Right renal pelvis (tissue), 4 donors: ENCODE results near the gene LMTK2. TPM values are rescaled to one million over a fixed set of nuclear protein-coding genes. Genes with fewer than 3 reads are reported as not detected.

ENCODE experiments used
- DNase-seq, 4 donors: peaks; one replicate each; pipeline ENCODE4 v3.0.0-alpha.2; 2013; ENCODE audit warnings: low read depth in 4 of 4, low spot score in 3 of 4, missing footprints in 1 of 4
- polyA plus RNA-seq, 4 donors: library from polyadenylated mRNA; unstranded; fragments of 120-200 nt; gene quantifications; one replicate each; pipeline ENCODE4 v1.2.1, GENCODE V29; 2013; ENCODE audit not compliant: insufficient read length in 4 of 4

LMTK2 gene
- polyA plus RNA-seq, 4 donors: 13.6 to 14.8 (median 14.4) TPM

- no peak for DNase-seq
Measured at GRCh38 chr7:98171449-98171848, 64.8 kb downstream of the LMTK2 start.

GRCh38 chr7:98174334-98175259, 67.9 kb downstream of the LMTK2 start:
- no peak for DNase-seq

- no peak for DNase-seq
Measured at GRCh38 chr7:98175260-98175940, 68.7 kb downstream of the LMTK2 start.

- no peak for DNase-seq
Measured at GRCh38 chr7:98177553-98177952, 70.9 kb downstream of the LMTK2 start.

DNA sequence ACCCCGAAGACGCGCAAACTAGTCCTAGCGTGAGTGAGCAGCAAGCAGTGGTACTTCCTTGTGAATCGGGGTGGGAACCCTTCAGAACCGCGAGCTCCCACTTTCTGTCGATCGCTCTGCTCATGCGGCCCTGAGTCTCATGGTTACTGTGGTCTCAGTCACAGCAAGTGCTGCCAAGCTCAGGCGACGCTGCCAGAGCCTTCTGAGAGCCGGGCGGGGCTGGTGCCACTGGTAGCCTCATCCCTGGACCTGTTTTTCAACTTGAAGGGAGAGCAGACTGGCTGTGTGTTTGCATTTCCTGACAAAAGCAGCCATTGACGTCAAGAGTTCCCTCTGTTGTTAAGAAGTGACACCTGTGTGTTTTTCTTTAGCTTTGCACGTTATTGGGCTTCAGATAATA, 71.7 kb downstream of the LMTK2 start:
- DNase-seq: no peak

DNA sequence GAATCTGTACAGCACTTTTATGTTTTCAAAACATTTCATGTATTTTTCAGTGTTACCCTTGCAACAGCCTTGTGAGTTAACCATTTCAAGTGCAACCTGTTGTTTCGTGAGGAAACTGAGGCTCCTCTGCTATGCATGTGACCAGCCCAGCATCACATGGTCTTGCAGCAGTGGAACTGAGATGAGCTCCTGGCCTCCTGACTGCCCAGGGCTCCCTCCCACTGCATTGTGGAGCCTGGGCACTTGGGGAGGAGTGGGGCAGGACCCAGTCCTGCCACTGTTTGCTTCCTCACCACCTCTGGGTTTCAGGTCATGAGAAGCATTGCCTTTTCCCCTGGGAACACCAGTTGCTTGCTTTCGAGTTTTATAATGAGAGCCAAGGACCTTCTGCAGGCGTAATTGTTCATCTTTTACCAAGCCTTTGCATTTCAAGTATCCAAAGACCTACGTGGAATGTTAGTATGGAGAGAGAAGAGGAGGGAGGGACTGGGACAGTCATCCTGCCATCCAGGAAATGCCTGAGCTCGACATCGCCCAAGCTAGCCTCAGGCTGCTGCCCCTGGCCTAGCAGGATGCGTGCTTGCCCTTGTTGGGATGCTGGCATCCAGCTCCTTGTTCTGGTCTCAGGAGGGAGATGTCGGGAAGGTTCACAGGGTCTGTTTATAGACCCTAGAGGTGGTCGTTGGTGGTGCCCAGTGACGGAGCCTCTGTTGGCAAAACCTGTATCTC, 72.3 kb downstream of the LMTK2 start:
- DNase-seq: no peak

DNA sequence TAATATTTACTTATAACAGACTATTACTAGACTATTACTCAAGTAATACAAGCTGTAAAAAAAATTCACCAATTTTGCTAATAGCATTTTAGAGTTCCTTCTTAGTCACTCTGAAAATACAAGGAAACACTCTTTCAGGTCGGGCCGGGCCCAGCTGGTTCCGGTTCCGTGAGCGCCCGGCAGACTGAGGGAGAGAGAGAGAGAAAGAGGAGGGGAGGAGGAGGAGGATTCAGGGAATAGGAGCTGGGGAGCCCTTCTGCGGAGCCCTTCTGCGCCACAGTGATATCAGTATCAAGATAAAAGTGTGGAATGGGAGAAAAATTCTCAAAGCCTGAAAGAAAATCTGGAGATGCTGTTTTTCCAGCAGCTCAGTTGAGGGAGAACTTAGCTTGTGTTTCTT, 74.1 kb downstream of the LMTK2 start:
- DNase-seq: no peak

DNA sequence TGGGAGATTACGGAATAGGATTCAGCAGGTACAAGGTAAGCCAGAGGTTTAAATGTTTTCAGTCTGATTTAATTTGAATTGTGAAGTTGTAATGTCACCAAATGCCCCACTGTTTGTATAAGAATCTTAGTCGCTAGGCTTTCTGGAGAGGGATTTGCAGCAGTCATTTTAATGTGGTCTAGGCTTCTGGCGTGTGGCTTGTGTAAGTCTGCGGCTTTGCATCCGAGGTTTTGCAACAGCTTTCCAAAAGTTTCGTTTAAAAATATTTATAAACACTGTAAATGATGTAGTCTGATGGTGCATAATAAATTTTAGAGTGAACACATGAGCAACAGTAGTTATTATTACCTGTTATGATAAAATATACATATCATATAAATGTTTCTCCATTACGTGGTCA, 78.4 kb downstream of the LMTK2 start:
- DNase-seq: no peak

GRCh38 chr7:98186452-98187137, 79.9 kb downstream of the LMTK2 start:
- no peak for DNase-seq

DNA sequence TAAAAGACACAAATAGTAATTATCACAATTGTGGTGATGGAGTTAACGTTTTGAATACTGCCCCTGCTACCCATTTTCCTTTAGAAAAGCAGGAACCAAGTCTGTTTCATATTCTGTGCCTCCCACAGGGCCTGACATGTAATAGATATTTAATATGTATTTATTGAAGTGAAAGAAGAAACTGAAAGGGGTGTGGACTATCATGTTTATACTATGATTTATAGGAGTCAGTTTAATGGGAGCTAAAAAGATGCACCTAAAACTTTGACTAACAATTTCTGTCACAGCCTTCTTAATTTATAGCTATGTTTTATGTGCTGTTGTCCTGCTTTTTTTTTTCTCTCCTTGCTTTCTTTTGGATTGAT, 80.5 kb downstream of the LMTK2 start:
- DNase-seq: no peak

- no peak for DNase-seq
Measured at GRCh38 chr7:98189559-98189958, 82.9 kb downstream of the LMTK2 start.

- no peak for DNase-seq
Measured at GRCh38 chr7:98191668-98192431, 85.2 kb downstream of the LMTK2 start.

DNA sequence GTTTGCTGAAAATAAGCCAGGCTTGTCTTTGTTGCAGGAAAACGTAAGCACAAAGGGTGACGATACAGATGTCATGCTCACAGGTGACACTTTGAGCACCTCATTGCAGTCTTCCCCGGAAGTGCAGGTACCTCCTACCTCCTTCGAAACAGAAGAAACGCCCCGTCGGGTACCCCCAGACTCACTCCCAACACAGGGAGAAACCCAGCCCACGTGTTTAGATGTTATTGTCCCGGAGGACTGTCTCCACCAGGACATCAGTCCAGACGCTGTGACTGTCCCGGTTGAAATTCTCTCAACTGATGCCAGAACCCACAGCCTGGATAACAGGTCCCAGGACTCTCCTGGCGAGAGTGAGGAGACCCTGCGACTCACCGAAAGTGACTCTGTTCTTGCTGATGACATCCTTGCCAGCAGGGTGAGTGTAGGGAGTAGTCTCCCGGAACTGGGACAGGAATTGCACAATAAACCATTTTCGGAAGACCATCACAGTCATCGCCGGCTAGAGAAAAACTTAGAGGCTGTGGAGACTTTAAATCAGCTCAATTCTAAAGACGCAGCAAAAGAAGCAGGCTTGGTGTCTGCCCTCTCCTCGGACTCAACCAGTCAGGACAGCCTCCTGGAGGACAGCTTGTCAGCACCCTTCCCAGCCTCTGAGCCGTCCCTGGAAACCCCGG, 86.3 kb downstream of the LMTK2 start:
- DNase-seq: no peak

DNA sequence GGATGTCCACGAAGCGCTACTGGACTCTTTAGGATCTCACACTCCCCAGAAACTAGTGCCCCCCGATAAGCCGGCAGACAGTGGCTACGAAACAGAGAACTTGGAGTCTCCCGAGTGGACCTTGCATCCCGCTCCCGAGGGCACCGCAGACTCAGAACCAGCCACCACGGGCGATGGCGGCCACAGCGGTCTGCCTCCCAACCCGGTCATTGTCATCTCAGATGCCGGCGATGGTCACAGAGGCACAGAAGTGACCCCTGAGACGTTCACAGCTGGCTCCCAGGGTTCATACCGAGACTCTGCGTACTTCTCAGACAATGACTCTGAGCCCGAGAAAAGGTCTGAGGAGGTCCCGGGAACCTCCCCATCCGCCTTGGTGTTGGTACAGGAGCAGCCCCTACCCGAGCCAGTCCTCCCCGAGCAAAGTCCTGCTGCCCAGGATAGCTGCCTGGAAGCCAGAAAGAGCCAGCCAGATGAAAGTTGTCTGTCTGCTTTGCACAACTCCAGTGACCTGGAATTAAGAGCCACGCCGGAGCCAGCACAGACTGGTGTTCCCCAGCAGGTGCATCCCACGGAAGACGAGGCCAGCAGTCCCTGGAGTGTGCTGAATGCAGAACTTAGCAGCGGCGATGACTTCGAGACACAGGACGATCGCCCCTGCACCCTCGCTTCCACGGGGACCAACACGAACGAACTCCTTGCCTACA, 87.0 kb downstream of the LMTK2 start:
- DNase-seq: no peak

GRCh38 chr7:98194186-98194585, 87.5 kb downstream of the LMTK2 start:
- DNase-seq: no peak

DNA sequence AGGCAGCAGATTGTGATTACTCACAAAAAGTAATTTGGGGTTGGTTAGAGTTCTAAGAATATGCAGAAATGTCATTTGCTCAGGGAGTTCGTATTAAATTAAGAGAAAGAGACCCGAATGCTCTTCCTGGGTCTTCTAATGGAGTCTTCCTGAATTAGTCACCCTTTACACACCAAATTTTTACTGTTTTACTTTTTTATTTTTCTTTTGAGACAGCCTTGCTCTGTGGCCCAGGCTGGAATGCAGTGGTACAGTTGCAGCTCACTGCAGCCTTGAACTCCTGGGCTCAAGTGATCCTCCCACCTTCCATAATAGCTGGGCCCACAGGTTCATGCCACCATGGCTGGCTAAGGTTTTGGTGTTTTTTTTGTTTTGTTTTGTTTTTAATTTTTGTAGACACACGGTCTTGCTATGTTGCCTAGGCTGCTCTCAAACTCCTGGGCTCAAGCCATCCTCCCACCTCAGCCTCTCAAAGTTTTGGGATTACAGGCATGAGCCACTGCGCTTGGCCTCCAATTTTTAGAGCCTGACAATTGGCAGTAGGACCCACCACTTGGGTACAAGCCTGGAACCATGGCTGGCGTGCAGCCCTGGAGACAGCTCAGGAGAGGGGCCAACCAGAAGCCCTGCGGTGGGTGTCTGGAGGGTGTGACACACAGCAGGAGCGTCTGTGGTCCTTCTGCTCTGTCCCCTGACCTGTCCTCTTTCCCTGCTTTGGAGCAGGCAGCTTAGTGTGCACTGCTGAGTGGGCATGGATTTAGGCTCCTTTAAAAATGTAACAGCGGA, 88.2 kb downstream of the LMTK2 start:
- DNase-seq: no peak

DNA sequence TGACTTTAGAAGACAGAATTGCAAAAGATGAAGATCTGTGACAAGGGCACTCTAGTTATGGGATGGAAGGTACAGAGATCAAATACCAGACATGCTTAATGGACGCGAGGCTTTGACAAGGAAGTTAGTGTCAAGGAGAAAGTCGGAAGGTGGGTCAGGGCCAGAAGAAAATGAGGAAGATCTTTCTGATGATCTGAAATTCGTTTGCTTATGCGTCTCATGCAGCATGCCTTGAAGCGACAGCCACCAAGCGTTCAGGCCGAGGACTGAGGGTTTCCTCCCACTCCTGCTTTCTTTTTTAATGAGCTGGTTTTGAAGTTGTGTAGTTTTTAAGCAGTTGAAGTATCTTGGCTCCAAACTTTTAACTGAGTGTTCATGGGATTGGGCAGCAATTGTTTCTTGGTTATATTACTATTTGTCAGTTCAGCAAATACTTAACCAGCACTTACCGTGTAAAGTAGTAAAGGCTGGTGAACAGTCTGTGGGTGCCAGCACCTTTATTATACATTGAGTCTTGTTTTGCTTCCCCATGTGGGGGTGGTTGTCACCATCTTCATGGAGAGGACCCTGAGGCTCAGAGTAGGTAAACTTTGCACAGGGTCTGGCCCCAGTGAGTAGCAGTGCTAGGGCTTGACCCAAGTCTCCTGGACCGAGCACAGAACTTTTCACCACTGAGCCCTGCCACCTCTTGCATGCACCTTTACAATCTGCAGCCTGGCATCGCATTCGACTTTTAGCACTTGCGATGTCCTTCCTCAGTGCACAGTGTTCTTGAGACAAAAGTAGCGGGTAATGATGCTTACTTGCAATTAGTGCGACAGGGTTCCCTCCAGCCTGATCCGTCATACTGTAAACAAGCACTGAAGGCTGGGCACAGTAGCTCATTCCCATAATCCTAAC, 90.3 kb downstream of the LMTK2 start:
- no peak for DNase-seq
